GM12878 (cell line): ENCODE measurements around the gene ANKRD33B. TPM values are rescaled to one million over a fixed set of nuclear protein-coding genes. Genes with fewer than 3 reads are reported as not detected.

ENCODE experiments used
- ATAC-seq: fragments of 200-7000 bp; cut with Tn5 transposase; 3 replicates; pipeline ENCODE4 v1.9.1; 2020; ENCODE audit warnings: mild to moderate bottlenecking, moderate library complexity
- BruUV-seq: library from RNA; stranded (reverse); fragments of 400-500 nt; replicated peaks from 2 replicates; lab custom pipeline; 2021; lab: Mats Ljungman, UMichigan
- CTCF ChIA-PET: fragments of 300-600 bp; sonication (Branson Sonifier 250); formaldehyde crosslinking; extraction: SDS; loops from one replicate; lab custom pipeline; 2021; ENCODE audit warnings: inconsistent platforms; lab: Yijun Ruan, JAX
- POLR2A ChIA-PET: fragments of 350-600 bp; formaldehyde crosslinking; extraction: SDS; loops from one replicate; lab custom pipeline; 2021; ENCODE audit warnings: inconsistent platforms; lab: Charles Lee
- RAD21 ChIA-PET: fragments of 300-600 bp; sonication (Branson Sonifier 250); formaldehyde crosslinking; loops from one replicate; lab custom pipeline; 2023; ENCODE audit warnings: antibody characterized with exemption; ENCODE audit not compliant: unreplicated experiment; lab: Charles Lee
- SMC1A ChIA-PET: fragments of 300-600 bp; sonication (Branson Sonifier 250); formaldehyde crosslinking; loops from one replicate; lab custom pipeline; 2023; ENCODE audit not compliant: unreplicated experiment, uncharacterized antibody; lab: Charles Lee
- DNase-seq: peaks from one replicate; pipeline ENCODE4 v3.0.0-alpha.2; 2011; ENCODE audit warnings: low read depth, low spot score
- FAIRE-seq: peaks from 3 replicates; lab custom pipeline; 2011; peaks lifted over from hg19 to GRCh38; lab: Jason Lieb, UNC
- H2AFZ ChIP-seq: 2 replicates; pipeline ENCODE4 v1.6.0; 2011; ENCODE audit warnings: low read depth, low read length, control low read depth; ENCODE audit not compliant: control insufficient read depth
- H3K27ac ChIP-seq: 2 replicates; pipeline ENCODE4 v1.5.1; 2011; ENCODE audit warnings: control low read depth; ENCODE audit not compliant: control insufficient read depth, insufficient read depth
- H3K27me3 ChIP-seq, 2 experiments: replicated peaks in 1 of 2; 2 replicates each; pipeline versions ENCODE4 v1.6.0 to v1.6.1; 2011; ENCODE audit warnings: low read length in 1 of 2; ENCODE audit not compliant: control insufficient read depth in 2 of 2, insufficient read depth in 2 of 2
- H3K36me3 ChIP-seq, 2 experiments: 2 replicates each; pipeline ENCODE4 v1.5.1; 2011; ENCODE audit warnings: low read length in 1 of 2; ENCODE audit not compliant: control insufficient read depth in 2 of 2, insufficient read depth in 2 of 2
- H3K4me1 ChIP-seq: 2 replicates; pipeline ENCODE4 v1.6.1; 2011; ENCODE audit warnings: mild to moderate bottlenecking, low read length, moderate library complexity, mixed read lengths; ENCODE audit not compliant: control insufficient read depth, insufficient read depth
- H3K4me2 ChIP-seq: 2 replicates; pipeline ENCODE4 v1.6.0; 2011; ENCODE audit warnings: control low read depth; ENCODE audit not compliant: control insufficient read depth, insufficient read depth
- H3K4me3 ChIP-seq: fragments of 200-600 bp; sonication (generic); 2 replicates; pipeline ENCODE4 v1.5.1; 2016
- H3K79me2 ChIP-seq: 2 replicates; pipeline ENCODE4 v1.6.0; 2011; ENCODE audit warnings: low read length; ENCODE audit not compliant: control insufficient read depth, insufficient read depth
- H3K9ac ChIP-seq: 2 replicates; pipeline ENCODE4 v1.8.0; 2011; ENCODE audit warnings: low read length, control low read depth, mixed read lengths; ENCODE audit not compliant: control insufficient read depth, insufficient read depth
- H3K9me3 ChIP-seq: replicated peaks from 3 replicates; pipeline ENCODE4 v1.5.1; 2011; ENCODE audit warnings: mild to moderate bottlenecking, low read length; ENCODE audit not compliant: control insufficient read depth, insufficient read depth
- H4K20me1 ChIP-seq: 2 replicates; pipeline ENCODE4 v1.6.0; 2011; ENCODE audit not compliant: control insufficient read depth, insufficient read depth
- ATF7 ChIP-seq: fragments of 450-650 bp; IDR thresholded peaks from 2 replicates; pipeline ENCODE4 v1.6.1; 2016; ENCODE audit warnings: low read depth, mild to moderate bottlenecking
- CBX3 ChIP-seq: fragments of 200-600 bp; sonication (generic); IDR thresholded peaks from 2 replicates; pipeline ENCODE4 v1.6.1; 2016; ENCODE audit warnings: low read depth, borderline replicate concordance
- CEBPB ChIP-seq, 2 experiments: fragments of 150-350 bp in 1 of 2; IDR thresholded peaks; 2 replicates each; pipeline ENCODE4 v1.6.1; 2012 to 2014; ENCODE audit warnings: low read depth in 2 of 2, low read length in 2 of 2, borderline replicate concordance in 1 of 2, inconsistent platforms in 1 of 2
- HDAC6 ChIP-seq: fragments of 200-600 bp; sonication (generic); IDR thresholded peaks from one replicate; pipeline ENCODE4 v1.8.0; 2017; ENCODE audit warnings: antibody characterized with exemption; ENCODE audit not compliant: unreplicated experiment
- MEF2B ChIP-seq: fragments of 450-650 bp; IDR thresholded peaks from 2 replicates; pipeline ENCODE4 v1.6.1; 2018; ENCODE audit warnings: mild to moderate bottlenecking, moderate library complexity; ENCODE audit not compliant: partially characterized antibody, poor library complexity, severe bottlenecking
- NFYB ChIP-seq: IDR thresholded peaks from 2 replicates; pipeline ENCODE4 v1.6.1; 2011; ENCODE audit warnings: low read depth, mild to moderate bottlenecking, low read length, improper control_type of control experiment, moderate library complexity; ENCODE audit not compliant: insufficient read depth
- POLR2AphosphoS2 ChIP-seq: IDR thresholded peaks from 2 replicates; pipeline ENCODE4 v1.6.1; 2011; ENCODE audit warnings: low read depth, mild to moderate bottlenecking, low read length, improper control_type of control experiment, moderate library complexity
- POLR2AphosphoS5 ChIP-seq: IDR thresholded peaks from 2 replicates; pipeline ENCODE4 v1.6.1; 2011; ENCODE audit warnings: mild to moderate bottlenecking, low read length, inconsistent platforms
- POU2F2 ChIP-seq: IDR thresholded peaks from 3 replicates; pipeline ENCODE4 v1.6.1; 2011; ENCODE audit warnings: low read depth, mild to moderate bottlenecking, low read length, borderline replicate concordance
- RUNX3 ChIP-seq: IDR thresholded peaks from 2 replicates; pipeline ENCODE4 v1.6.1; 2012; ENCODE audit warnings: low read length, inconsistent platforms
- SMAD5 ChIP-seq: IDR thresholded peaks from 2 replicates; pipeline ENCODE4 v1.6.1; 2016; ENCODE audit warnings: antibody characterized with exemption, low read depth
- SP1 ChIP-seq: IDR thresholded peaks from one replicate; pipeline ENCODE4 v1.6.1; 2011; ENCODE audit warnings: low read depth, low read length
- TBL1XR1 ChIP-seq: IDR thresholded peaks from 2 replicates; pipeline ENCODE4 v1.6.1; 2012; ENCODE audit warnings: low read depth, low read length, improper control_type of control experiment
- TCF3 ChIP-seq: IDR thresholded peaks from 2 replicates; pipeline ENCODE4 v1.6.1; 2012; ENCODE audit warnings: low read depth, mild to moderate bottlenecking, low read length, borderline replicate concordance; ENCODE audit not compliant: insufficient read depth
- ZNF24 ChIP-seq: fragments of 450-650 bp; IDR thresholded peaks from 2 replicates; pipeline ENCODE4 v1.6.1; 2017; ENCODE audit warnings: antibody characterized with exemption, mild to moderate bottlenecking
- ZZZ3 ChIP-seq: IDR thresholded peaks from 2 replicates; pipeline ENCODE4 v1.6.1; 2011; ENCODE audit warnings: low read depth; ENCODE audit not compliant: control insufficient read depth, insufficient read length
- WGBS: methylation state at CpG from one replicate; pipeline ENCODE4 v1.1.6; 2016; ENCODE audit warnings: low lambda C conversion rate; ENCODE audit not compliant: insufficient replicate concordance, insufficient coverage; ENCODE audit errors: missing lambda C conversion rate; 5-methylcytosine and 5-hydroxymethylcytosine counted together
- in situ Hi-C: fragments of 300-500 bp; cut with MboI; formaldehyde crosslinking; loops from 9 replicates; pipeline ENCODE4 v1.14.3; 2018; ENCODE audit warnings: mixed read lengths
- intact Hi-C: fragments of 100-400 bp; cut with micrococcal nuclease; formaldehyde crosslinking; loops from one replicate; pipeline ENCODE4 v1.14.2; 2022; ENCODE audit not compliant: unreplicated experiment
- polyA plus RNA-seq, 11 experiments: library from polyadenylated mRNA; depleted of rRNA in 4 of 11; unstranded in 6 of 11; stranded (reverse) in 5 of 11; fragments of >200 nt; fragmentation: Nextera tagmentation in 4 of 11; fragmentation: Illumina TruSeq in 1 of 11; extraction: Ambion mirVana in 4 of 11; extraction: Trizol in 1 of 11; gene quantifications; 1 replicate in 1 of 11; 2 replicates in 10 of 11; pipeline versions ENCODE4 v1.2.1 to v1.2.3, GENCODE V29; 2011 to 2016; ENCODE audit warnings: inconsistent platforms in 2 of 11, missing spikeins in 2 of 11, low read depth in 1 of 11
- total RNA-seq, 4 experiments: library from RNA; depleted of rRNA in 3 of 4; stranded (reverse); fragments of >200 nt in 3 of 4; fragmentation: Illumina TruSeq in 1 of 4; extraction: Trizol in 1 of 4; gene quantifications; 2 replicates each; pipeline versions ENCODE4 v1.2.1 to v1.2.3, GENCODE V29; 2013 to 2021
- TF ChIP-seq, protein P1 (sequence below): fragments of 450-650 bp; formaldehyde crosslinking; IDR thresholded peaks from 2 replicates; pipeline ENCODE4 v1.4.0; 2020; ENCODE audit warnings: mild to moderate bottlenecking, moderate library complexity
- TF ChIP-seq, protein P2 (sequence below): IDR thresholded peaks from 2 replicates; pipeline ENCODE4 v1.6.1; 2011; ENCODE audit warnings: low read depth, mild to moderate bottlenecking, low read length, moderate library complexity, borderline replicate concordance; ENCODE audit errors: extremely low read depth

ANKRD33B gene
- total and polyA plus RNA-seq, 10 of the 15 experiments (the other 5 are each of a cell fraction or from before 2014, with no cell fraction given): 4.9 to 61.6 (median 15.6) TPM

DNA sequence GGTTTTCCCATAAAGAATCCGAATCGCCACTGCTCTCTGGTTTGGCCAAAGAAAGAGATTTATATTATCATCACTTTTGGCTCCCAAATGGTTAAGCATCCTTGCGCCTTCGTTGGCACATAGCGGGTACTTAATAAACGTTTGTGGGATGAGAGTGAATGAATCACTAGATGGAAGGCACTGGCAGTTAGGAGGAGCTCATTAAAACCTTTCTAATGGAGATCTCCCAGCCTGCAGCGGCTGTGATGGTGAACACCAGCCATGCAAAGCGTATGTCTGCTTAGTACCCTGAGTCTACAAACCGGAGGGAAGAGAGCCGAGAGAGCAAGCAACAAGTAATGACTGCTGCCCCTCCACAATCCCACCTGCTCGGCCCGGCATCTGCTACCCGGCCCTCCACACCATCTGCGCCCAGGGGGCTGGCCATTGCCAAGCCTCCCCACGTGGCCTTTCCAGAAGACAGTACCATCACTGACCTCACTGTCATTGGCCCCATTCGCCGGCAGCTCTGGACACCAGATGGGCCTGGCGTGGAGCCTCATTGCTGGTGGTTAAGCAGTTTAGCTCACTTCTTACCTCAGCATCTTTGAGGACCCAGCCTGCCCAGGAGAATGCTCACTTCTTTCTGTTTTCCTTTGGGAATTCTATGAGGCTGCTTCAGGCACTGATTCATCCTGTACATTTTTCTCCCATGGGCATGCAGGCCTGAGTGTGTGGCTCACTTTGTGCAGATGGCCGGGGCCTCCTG, 39.3 kb upstream of the ANKRD33B start:
- in situ Hi-C loops: no loop called here
- Histone ChIP-seq H2AFZ (no peak overlapping the region), H3K27ac (no peak overlapping the region), H3K4me1 (peaks cover 12% of the 10 kb centered on the region), H3K9ac (no peak overlapping the region), H3K4me2 (no peak overlapping the region; the same call in 1 of the 2 replicates), H3K36me3 (no peaks in the 10 kb centered on the region), H3K4me3 (no peak overlapping the region), H3K9me3 (peaks cover 9% of the 10 kb centered on the region; the same call in 2 of the 3 replicates), H3K79me2 (no peaks in the 10 kb centered on the region), H3K27me3 (no peaks in the 10 kb centered on the region), H4K20me1 (no peaks in the 10 kb centered on the region)
- RAD21 ChIA-PET: no interaction called here
- WGBS: 84% methylated on average over 19 of the region's 19 CpGs
- POLR2A ChIA-PET: no interaction called here
- FAIRE-seq (no peak), DNase-seq (no peak), ATAC-seq (no peak)
- SMC1A ChIA-PET: no interaction called here
- no TSS peak for BruUV-seq
- intact Hi-C loops: no loop called here
- CTCF ChIA-PET: interaction anchor here (1.4 kb wide), 1 partner anchor 34 kb away, joined by 3 read pairs; no protein-coding TSS in a partner anchor
- TF ChIP-seq ATF7 (no peak), POLR2AphosphoS5 (no peak), NFYB (no peak), POLR2AphosphoS2 (no peak), TCF3 (no peak), CEBPB (IDR thresholded peaks at IDR 0.05; ENCODE audit: borderline replicate concordance in 1 of 2, low read depth in 2 of 2, low read length in 2 of 2) (no peak), ZZZ3 (no peak), CBX3 (no peak), MEF2B (no peak), TBL1XR1 (no peak), HDAC6 (no peak), SMAD5 (no peak), RUNX3 (no peak), POU2F2 (no peak), SP1 (no peak), ZNF24 (no peak)
- TF ChIP-seq, protein P1, sequence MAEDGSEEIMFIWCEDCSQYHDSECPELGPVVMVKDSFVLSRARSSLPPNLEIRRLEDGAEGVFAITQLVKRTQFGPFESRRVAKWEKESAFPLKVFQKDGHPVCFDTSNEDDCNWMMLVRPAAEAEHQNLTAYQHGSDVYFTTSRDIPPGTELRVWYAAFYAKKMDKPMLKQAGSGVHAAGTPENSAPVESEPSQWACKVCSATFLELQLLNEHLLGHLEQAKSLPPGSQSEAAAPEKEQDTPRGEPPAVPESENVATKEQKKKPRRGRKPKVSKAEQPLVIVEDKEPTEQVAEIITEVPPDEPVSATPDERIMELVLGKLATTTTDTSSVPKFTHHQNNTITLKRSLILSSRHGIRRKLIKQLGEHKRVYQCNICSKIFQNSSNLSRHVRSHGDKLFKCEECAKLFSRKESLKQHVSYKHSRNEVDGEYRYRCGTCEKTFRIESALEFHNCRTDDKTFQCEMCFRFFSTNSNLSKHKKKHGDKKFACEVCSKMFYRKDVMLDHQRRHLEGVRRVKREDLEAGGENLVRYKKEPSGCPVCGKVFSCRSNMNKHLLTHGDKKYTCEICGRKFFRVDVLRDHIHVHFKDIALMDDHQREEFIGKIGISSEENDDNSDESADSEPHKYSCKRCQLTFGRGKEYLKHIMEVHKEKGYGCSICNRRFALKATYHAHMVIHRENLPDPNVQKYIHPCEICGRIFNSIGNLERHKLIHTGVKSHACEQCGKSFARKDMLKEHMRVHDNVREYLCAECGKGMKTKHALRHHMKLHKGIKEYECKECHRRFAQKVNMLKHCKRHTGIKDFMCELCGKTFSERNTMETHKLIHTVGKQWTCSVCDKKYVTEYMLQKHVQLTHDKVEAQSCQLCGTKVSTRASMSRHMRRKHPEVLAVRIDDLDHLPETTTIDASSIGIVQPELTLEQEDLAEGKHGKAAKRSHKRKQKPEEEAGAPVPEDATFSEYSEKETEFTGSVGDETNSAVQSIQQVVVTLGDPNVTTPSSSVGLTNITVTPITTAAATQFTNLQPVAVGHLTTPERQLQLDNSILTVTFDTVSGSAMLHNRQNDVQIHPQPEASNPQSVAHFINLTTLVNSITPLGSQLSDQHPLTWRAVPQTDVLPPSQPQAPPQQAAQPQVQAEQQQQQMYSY (CRISPR knock-in tag): no peak
- TF ChIP-seq, protein P2, sequence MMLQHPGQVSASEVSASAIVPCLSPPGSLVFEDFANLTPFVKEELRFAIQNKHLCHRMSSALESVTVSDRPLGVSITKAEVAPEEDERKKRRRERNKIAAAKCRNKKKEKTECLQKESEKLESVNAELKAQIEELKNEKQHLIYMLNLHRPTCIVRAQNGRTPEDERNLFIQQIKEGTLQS: no peak
